T1000 (cell line): ENCODE results near the gene COL18A1.
A peak's percentile ranks its signal among the peaks of the same experiment; 100 is the strongest.

Experiments used
- DNase-seq: peaks from one replicate; lab custom pipeline; 2025; ENCODE audit warnings: mixed read lengths; lab: John Stamatoyannopoulos, UW

COL18A1 gene

GRCh38 chr21:45401916-45402900, 2.8 kb upstream of the COL18A1 start:
- no peak for DNase-seq

GRCh38 chr21:45403133-45403824, 1.7 kb upstream of the COL18A1 start:
- no peak for DNase-seq

DNA sequence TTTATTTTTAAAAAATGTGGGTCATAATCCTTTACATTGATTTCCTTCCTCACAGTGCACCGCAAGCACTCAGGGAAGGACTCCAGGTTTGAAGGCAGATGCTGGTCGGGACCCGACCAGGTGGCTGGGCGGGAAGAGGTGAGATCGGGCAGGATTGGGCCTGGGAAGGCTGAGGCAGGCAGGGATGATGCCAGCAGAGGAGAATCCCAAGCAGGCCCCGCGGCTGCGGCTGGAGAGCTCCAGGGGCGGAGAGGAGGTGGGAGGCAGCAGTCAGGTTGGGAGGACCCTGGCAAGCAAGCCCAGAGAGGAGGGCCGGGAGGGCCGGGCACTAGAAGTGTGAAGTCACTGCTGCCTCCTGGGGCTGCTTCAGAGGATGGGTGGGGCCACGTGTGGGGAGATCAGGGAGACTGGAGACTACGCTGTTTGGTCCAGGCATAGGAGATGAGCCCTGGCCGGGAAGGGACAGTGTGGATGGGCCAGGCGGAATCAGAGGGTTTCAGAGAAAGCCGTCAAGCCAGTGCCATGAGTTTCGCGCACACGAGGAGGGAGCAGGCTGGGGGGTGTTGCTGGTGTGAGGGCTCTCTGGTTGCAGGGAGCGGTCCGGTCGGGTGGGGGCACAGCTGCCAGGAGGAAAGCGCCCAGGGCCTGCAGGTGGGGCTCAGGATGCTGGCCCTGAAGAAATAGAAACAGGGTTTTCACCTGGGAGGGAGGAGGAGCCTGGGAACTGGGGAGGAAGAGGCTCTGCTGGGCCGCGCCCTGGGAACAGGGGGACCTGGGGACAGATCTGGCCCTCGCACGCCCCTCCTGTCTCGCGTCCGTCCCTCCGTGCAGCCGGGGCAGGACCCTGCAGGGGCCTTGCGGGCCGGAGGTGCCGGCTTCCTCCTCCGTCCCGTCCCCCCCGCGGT, 888 bp upstream of the COL18A1 start:
- no peak for DNase-seq

- DNase-seq, result no peak
Observed at GRCh38 chr21:45405271-45405818, 380 bp downstream of the COL18A1 start.

DNA sequence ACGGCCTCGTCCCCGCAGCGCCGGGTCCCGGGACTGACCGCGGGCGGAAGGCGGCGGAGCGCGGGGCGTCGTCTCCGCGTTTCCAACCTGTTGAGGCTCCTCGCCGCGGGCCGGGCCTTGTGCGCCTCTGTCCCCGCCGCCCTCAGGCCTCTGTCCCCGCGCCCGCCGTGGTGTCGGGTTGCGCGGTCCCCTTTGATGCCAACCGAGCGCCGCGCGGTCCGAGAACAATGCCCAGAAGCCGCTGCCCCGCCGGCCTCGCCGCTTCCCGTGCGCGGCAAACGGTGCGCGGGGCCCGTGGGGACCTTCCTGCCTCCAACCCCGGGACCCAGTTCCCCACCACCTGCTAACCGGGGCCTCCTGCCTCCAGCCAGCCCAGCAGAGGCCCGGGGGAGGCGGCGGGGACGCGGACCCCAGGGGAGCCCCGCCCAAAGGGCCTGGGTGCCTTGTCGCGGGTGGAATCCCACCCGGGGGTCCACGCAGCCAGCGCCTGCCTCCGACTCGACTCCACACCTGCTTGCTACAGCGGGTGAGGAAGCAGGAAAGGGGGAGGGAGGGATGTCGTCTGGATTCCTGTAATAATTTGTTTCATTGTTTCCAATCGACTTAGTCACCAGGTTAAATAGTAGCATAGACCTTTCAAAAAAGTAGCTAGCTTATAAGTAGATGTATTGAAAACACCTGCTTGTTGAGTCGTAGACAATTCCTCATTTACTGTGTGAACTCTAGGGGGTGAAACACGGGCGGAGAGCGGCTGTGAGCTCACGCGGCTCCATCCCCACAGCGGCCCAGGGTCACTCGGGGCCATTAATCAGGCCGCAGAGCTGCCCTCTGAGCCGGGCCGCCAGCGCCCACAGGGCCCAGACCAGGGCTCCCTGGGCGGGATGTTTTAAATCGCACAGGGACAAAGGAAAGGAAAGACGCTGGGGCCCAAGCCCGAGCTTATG, 1.1 kb downstream of the COL18A1 start:
- peak; percentile 10 for DNase-seq

DNA sequence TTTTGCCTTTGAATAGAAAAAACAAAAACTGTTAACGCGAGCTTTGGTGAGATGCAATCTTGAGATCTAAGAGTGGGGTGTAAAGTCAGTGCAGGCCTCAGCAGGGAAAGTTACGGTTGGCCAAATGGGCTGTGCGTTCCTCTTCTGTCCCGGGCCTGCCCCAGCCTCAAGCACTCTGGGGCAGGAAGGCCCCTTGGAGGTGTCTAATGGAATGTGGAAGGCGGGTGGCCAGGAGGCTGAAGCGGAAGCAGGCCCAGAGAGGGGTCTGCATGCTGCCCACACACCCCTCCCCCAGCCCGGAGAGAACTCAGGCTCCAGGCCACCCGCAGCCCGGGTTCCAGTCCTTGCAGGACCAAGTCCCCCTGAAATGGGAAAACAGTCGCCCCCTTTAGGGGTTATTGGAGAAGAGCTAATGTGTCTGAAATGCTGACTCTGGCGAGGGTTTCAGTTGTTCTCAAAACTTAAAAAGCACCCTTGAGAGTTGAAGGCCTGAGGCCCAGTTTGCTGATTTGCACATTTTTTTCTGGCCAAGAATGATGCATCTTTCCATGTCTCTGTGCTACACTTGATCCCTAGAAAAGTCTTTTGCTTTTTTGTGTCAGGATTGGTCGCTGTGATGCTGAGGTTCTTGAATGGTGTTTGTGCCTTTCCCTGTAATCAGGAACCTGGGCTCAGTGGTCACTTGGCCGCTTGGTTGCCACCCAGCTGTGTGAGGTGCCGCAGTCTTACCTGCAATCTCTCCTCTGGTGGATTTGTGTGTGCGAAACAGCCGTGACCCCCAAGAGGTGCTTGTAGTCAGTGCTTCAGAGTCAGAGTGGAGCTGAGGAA, 2.0 kb downstream of the COL18A1 start:
- DNase-seq, result no peak

DNA sequence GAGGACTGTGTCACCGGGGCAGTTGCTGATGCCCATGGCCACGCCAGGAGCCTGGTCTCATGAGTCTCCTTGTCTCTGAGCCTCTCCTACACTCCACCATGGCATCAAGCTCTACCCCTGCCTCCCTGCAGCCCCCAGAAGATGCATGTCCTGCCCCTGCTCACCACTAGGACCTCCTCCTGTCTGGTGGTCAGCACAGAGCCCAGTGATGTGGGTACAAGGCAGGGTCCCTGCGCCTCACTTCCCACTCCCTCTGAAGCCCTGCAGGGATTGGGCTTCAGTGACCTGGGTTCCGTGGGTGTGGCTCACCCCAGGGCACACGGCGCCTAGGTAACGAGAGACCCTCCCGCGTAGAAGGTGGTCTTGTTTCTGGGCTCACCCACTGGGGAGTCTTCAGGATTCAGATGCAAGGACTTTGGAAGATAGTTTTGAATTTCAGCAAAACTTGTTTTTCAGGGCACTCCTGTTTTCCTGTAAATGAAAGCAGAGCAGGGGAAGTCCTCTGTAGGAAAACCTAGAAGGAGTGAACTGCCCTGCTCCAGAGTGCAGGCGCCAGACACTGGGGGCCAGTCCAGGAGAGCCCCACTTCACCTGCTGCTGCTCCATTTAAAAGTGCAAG, 2.8 kb downstream of the COL18A1 start:
- DNase-seq, result no peak

GRCh38 chr21:45408271-45408791, 3.4 kb downstream of the COL18A1 start:
- no peak for DNase-seq

DNA sequence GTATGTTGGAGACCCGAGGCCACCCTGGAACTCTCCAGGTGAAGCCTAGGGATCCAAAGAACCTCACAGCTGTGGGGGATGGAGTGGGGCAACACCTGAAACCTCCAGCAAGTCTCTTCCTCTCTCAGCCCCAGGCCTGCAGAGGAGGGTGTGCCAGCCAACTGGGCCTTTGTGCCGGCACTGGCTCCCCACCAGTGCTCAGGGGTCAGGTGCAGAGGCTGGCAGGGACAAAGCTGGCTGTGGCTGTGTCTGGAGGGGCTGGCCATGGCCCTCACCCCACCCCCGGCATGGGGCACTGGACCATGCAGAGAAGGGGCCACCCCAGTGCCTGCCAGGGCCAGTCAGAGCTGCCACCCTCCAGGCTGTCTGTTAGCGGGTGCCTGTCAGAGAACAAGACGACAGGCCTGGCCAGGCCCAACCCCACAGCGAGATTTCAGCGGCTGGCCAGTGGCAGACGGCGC, 3.9 kb downstream of the COL18A1 start:
- DNase-seq, result no peak

DNA sequence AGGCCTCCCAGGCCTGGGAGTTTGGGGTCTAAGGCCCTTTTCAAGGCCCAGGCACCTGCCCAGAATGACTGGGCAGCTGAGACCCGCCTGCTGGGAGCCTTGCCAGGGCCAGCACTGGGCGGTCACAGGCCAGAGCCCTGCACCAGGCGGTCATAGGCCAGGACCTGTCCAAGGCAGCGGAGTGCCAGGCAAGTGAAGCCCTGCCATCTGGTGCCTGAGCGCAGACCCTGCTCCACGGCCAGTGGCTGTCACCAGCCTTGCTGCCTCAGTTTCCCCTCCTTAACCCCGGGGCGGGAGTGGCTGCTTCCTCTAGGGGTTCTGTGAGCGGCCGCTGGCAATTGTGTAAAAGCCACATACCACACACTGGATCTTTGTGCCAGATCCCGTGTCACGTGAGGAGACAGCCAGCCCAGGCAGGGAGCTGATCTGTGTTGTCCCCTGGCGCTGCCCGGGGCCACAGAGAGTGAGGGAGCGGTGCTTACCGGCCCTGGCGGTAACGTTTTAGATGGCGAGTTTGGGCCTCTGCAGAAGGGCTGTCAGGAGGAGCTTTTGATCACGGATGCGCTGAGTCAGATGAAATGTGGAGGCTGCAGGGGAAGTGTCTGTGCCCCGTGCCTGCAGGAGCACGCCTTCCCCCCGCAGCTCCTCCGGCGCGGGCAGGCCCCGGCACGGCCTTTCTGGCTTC, 4.6 kb downstream of the COL18A1 start:
- peak; percentile 18 for DNase-seq

DNA sequence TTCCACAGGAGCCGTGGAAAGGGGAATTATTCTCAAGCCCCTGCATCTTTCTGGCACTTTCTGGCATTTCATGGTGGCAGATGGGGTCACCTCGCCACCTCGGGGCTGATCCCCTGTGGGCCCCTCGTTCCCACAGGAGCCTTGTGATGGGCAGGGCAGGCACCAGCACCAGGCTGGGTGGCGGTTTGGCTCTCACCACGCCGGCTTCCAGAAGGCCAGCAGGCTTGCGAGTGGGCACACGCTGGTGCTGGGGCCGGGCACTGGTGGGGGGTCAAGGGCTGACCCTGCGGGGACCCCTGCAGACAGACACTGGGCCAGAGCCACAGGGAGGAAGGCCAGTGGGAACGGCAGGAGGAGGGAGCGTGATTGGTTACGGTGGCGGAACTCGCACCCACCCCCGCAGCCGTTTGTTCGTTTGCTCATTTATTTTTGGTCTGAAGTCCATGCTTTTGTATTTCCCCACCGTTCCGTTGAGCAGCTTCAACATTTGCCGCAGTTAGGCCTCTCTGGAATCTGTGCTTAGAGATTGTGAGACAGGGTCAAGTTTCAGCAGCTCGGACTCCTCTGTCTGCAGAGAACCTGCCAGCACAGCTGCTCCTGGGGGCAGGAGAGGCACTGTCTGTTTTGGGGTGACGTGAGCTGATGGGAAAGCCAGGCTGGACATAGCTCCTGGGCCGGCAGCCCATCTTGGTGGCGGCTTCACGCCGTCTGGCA, 5.3 kb downstream of the COL18A1 start:
- no peak for DNase-seq

- DNase-seq, result no peak
Observed at GRCh38 chr21:45410865-45411809, 6.2 kb downstream of the COL18A1 start.

GRCh38 chr21:45411810-45412206, 6.8 kb downstream of the COL18A1 start:
- no peak for DNase-seq

GRCh38 chr21:45412491-45412890, 7.5 kb downstream of the COL18A1 start:
- DNase-seq, result no peak

DNA sequence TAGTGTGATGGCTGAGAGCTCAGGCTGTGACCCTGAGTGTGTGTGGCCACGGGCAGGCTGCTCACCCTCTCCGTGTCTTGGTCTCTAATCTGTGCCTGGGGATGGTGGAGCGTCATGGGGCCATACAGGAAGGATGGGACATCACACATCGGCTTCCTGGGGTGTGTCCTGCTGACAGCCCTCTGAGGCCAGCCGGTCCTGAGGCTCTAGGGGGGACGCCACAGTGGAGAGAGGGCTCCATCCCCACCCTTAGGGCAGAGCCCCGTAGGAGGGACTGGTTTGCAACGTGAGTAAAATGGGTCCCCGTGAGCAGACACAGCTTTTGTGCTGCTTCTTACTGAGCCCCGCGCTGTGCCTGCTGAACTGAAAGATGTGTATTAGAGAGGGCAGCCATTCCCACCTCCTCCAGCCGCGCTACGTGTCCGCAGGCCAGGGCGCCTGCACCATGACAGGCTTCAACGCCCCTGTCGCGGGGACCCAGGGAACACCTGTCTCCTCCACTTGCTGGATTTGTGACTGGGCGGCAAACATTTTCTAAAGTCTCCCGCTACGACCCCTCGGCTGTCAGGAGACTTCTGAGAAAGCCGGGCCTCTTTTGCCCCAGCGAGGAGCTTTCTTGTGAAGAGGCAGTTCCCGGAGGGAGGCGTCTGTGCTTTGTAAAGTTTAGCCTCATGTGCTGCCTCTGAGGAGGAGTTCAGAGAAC, 8.1 kb downstream of the COL18A1 start:
- no peak for DNase-seq

- DNase-seq, result no peak
Observed at GRCh38 chr21:45413922-45414321, 9.0 kb downstream of the COL18A1 start.
